Measurements from ENCODE around the gene LAMC3.

GRCh38 chr9:131084661-131085369 is 75.8 kb downstream of the LAMC3 start:
- no peak for TF ChIP-seq CSRNP3 (CRISPR knock-in tag; IDR thresholded peaks at IDR 0.05)
- TF ChIP-seq TCF4 (CRISPR knock-in tag; IDR thresholded peaks at IDR 0.05; ENCODE audit: borderline replicate concordance), result no peak
- TF ChIP-seq ZFP3 (CRISPR knock-in tag; IDR thresholded peaks at IDR 0.05), result no peak
- no peak for TF ChIP-seq TSHZ2 (CRISPR knock-in tag; IDR thresholded peaks at IDR 0.05)
